ENCODE data around the gene PYGM.

PYGM gene

GRCh38 chr11:64715110-64715509, 44.7 kb downstream of the PYGM start:
- H3K9me3 ChIP-seq (ENCODE audit: insufficient read depth, low read length), result no peaks in the 10 kb centered on the region
- H3K36me3 ChIP-seq (ENCODE audit: insufficient read depth, insufficient read length, low read length), result no peaks in the 10 kb centered on the region
- H3K27me3 ChIP-seq (ENCODE audit: insufficient read depth, insufficient read length), result peaks cover 63% of the 10 kb centered on the region
- TF ChIP-seq ZNF274 (IDR thresholded peaks at IDR 0.05; ENCODE audit: low read depth, low read length) (no peak), SUZ12 (IDR thresholded peaks at IDR 0.05; ENCODE audit: extremely low read depth, insufficient read depth, insufficient read length) (no peak), YY1 (IDR thresholded peaks at IDR 0.05; ENCODE audit: insufficient read depth, insufficient read length) (no peak)
- DNase-seq (ENCODE audit: low read depth, low spot score), result no peak
- no peak overlapping the region for H3K9ac ChIP-seq (ENCODE audit: insufficient read length, low read depth)
- no peak overlapping the region for H3K4me3 ChIP-seq (ENCODE audit: insufficient read length, low read depth)
- H3K4me1 ChIP-seq (ENCODE audit: insufficient read depth, insufficient read length), result peaks cover 25% of the 10 kb centered on the region

GRCh38 chr11:64714666-64715065, 45.1 kb downstream of the PYGM start:
- TF ChIP-seq YY1 (IDR thresholded peaks at IDR 0.05; ENCODE audit: insufficient read depth, insufficient read length) (no peak), SUZ12 (IDR thresholded peaks at IDR 0.05; ENCODE audit: extremely low read depth, insufficient read depth, insufficient read length) (no peak), ZNF274 (IDR thresholded peaks at IDR 0.05; ENCODE audit: low read depth, low read length) (no peak)
- Histone ChIP-seq H3K4me3 (ENCODE audit: insufficient read length, low read depth) (no peak overlapping the region), H3K27me3 (ENCODE audit: insufficient read depth, insufficient read length) (peaks cover 58% of the 10 kb centered on the region), H3K4me1 (ENCODE audit: insufficient read depth, insufficient read length) (peaks cover 26% of the 10 kb centered on the region), H3K36me3 (ENCODE audit: insufficient read depth, insufficient read length, low read length) (no peaks in the 10 kb centered on the region), H3K9me3 (ENCODE audit: insufficient read depth, low read length) (no peaks in the 10 kb centered on the region), H3K9ac (ENCODE audit: insufficient read length, low read depth) (no peak overlapping the region)
- no peak for DNase-seq (ENCODE audit: low read depth, low spot score)

GRCh38 chr11:64713781-64714363, 45.9 kb downstream of the PYGM start:
- no peaks in the 10 kb centered on the region for H3K36me3 ChIP-seq (ENCODE audit: insufficient read depth, insufficient read length, low read length)
- TF ChIP-seq SUZ12 (IDR thresholded peaks at IDR 0.05; ENCODE audit: extremely low read depth, insufficient read depth, insufficient read length) (no peak), YY1 (IDR thresholded peaks at IDR 0.05; ENCODE audit: insufficient read depth, insufficient read length) (no peak), ZNF274 (IDR thresholded peaks at IDR 0.05; ENCODE audit: low read depth, low read length) (no peak)
- H3K4me3 ChIP-seq (ENCODE audit: insufficient read length, low read depth), result peak overlapping the region; percentile 10
- H3K27me3 ChIP-seq (ENCODE audit: insufficient read depth, insufficient read length), result peaks cover 55% of the 10 kb centered on the region
- no peak for DNase-seq (ENCODE audit: low read depth, low spot score)
- no peaks in the 10 kb centered on the region for H3K9me3 ChIP-seq (ENCODE audit: insufficient read depth, low read length)
- H3K9ac ChIP-seq (ENCODE audit: insufficient read length, low read depth), result no peak overlapping the region
- peaks cover 26% of the 10 kb centered on the region for H3K4me1 ChIP-seq (ENCODE audit: insufficient read depth, insufficient read length)

DNA sequence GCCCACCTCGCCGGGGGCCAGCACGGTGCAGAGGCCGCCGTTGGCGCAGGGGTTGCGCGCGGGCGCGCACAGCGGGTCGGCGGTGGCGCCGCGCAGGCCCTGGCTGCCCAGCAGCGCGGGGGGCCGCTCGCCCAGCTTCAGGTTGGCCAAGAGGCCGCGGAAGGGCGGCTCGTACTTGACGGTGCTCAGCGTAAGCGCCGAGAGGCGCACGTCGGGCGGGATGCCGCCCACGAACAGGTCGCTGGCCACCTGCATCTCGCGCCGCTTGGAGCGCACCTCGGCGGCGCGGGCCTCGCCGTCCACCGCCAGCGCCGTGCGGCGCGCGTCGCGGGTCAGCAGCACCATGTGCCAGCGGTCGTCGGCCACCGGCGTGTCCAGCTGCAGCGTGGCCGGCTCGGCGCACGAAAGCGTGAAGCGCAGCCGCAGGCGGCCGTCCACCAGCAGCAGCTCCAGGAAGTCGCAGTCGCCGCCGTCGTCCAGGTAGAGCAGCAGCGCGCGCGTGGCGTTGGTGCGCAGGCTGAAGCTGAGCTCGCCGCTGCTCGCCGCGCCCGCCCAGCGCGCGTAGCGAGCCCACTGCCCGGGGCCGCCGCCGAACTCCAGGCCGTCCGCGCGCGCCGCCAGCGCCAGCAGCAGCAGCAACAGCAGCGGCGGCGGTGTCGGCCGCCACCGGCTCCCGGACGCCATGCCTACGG, 46.6 kb downstream of the PYGM start:
- H3K4me3 ChIP-seq (ENCODE audit: insufficient read length, low read depth), result peak overlapping the region; percentile 53

GRCh38 chr11:64712430-64713015, 47.3 kb downstream of the PYGM start:
- no peaks in the 10 kb centered on the region for H3K9me3 ChIP-seq (ENCODE audit: insufficient read depth, low read length)
- peak overlapping the region; percentile 71 for H3K9ac ChIP-seq (ENCODE audit: insufficient read length, low read depth)
- peak overlapping the region; percentile 53 for H3K4me3 ChIP-seq (ENCODE audit: insufficient read length, low read depth)
- H3K27me3 ChIP-seq (ENCODE audit: insufficient read depth, insufficient read length), result peaks cover 49% of the 10 kb centered on the region
- no peak for TF ChIP-seq SUZ12 (IDR thresholded peaks at IDR 0.05; ENCODE audit: extremely low read depth, insufficient read depth, insufficient read length)
- TF ChIP-seq YY1 (IDR thresholded peaks at IDR 0.05; ENCODE audit: insufficient read depth, insufficient read length), result no peak
- TF ChIP-seq ZNF274 (IDR thresholded peaks at IDR 0.05; ENCODE audit: low read depth, low read length), result no peak
- no peaks in the 10 kb centered on the region for H3K36me3 ChIP-seq (ENCODE audit: insufficient read depth, insufficient read length, low read length)
- DNase-seq (ENCODE audit: low read depth, low spot score), result no peak
- peaks cover 28% of the 10 kb centered on the region for H3K4me1 ChIP-seq (ENCODE audit: insufficient read depth, insufficient read length)

More for the DNA sequence above, 46.6 kb downstream of the PYGM start:
- Histone ChIP-seq H3K9ac (ENCODE audit: insufficient read length, low read depth) (peak overlapping the region; percentile 71), H3K9me3 (ENCODE audit: insufficient read depth, low read length) (no peaks in the 10 kb centered on the region), H3K36me3 (ENCODE audit: insufficient read depth, insufficient read length, low read length) (no peaks in the 10 kb centered on the region), H3K27me3 (ENCODE audit: insufficient read depth, insufficient read length) (peaks cover 51% of the 10 kb centered on the region), H3K4me1 (ENCODE audit: insufficient read depth, insufficient read length) (peaks cover 26% of the 10 kb centered on the region)
- no peak for DNase-seq (ENCODE audit: low read depth, low spot score)
- TF ChIP-seq ZNF274 (IDR thresholded peaks at IDR 0.05; ENCODE audit: low read depth, low read length), result no peak
- TF ChIP-seq SUZ12 (IDR thresholded peaks at IDR 0.05; ENCODE audit: extremely low read depth, insufficient read depth, insufficient read length), result peak; percentile 66

GRCh38 chr11:64711956-64712362, 47.8 kb downstream of the PYGM start:
- DNase-seq (ENCODE audit: low read depth, low spot score), result no peak
- peaks cover 24% of the 10 kb centered on the region for H3K4me1 ChIP-seq (ENCODE audit: insufficient read depth, insufficient read length)
- H3K9ac ChIP-seq (ENCODE audit: insufficient read length, low read depth), result peak overlapping the region; percentile 17
- peaks cover 49% of the 10 kb centered on the region for H3K27me3 ChIP-seq (ENCODE audit: insufficient read depth, insufficient read length)
- TF ChIP-seq YY1 (IDR thresholded peaks at IDR 0.05; ENCODE audit: insufficient read depth, insufficient read length) (no peak), ZNF274 (IDR thresholded peaks at IDR 0.05; ENCODE audit: low read depth, low read length) (no peak), SUZ12 (IDR thresholded peaks at IDR 0.05; ENCODE audit: extremely low read depth, insufficient read depth, insufficient read length) (no peak)
- H3K4me3 ChIP-seq (ENCODE audit: insufficient read length, low read depth), result no peak overlapping the region
- H3K36me3 ChIP-seq (ENCODE audit: insufficient read depth, insufficient read length, low read length), result no peaks in the 10 kb centered on the region
- H3K9me3 ChIP-seq (ENCODE audit: insufficient read depth, low read length), result no peaks in the 10 kb centered on the region
